Activated effector memory CD4-positive, alpha-beta T cell treated with Interleukin-2 at 50 U/mL for 16 hours (primary cell): ENCODE measurements around the gene RGS7.
"Not testable (repeated sequence)": the region's sequence is repeated elsewhere in the genome, so short reads cannot be mapped to it uniquely, and the experiment has no call there.

Source experiments
- DNase-seq: peaks from one replicate; pipeline ENCODE4 v3.0.0-alpha.2; 2020

The RGS7 gene

GRCh38 chr1:241130881-241131280 lies 226.1 kb downstream of the RGS7 start:
- DNase-seq = no peak

GRCh38 chr1:241129207-241129960 lies 227.6 kb downstream of the RGS7 start:
- DNase-seq = no peak

GRCh38 chr1:241125286-241125685 lies 231.7 kb downstream of the RGS7 start:
- no peak for DNase-seq

GRCh38 chr1:241118049-241118448 lies 239.0 kb downstream of the RGS7 start:
- DNase-seq = no peak

- no peak for DNase-seq
These were observed 241.2 kb downstream of the RGS7 start for GRCh38 chr1:241115784-241116183.

- no peak for DNase-seq
These were observed 242.2 kb downstream of the RGS7 start for GRCh38 chr1:241114699-241115233.

GRCh38 chr1:241113557-241113956 lies 243.4 kb downstream of the RGS7 start:
- DNase-seq = no peak

- DNase-seq = no peak
These were observed 248.0 kb downstream of the RGS7 start for GRCh38 chr1:241109039-241109438.

- DNase-seq = no peak
These were observed 251.9 kb downstream of the RGS7 start for GRCh38 chr1:241105147-241105546.

GRCh38 chr1:241102664-241103063 lies 254.3 kb downstream of the RGS7 start:
- DNase-seq = no peak

GRCh38 chr1:241101622-241102021 lies 255.4 kb downstream of the RGS7 start:
- DNase-seq = no peak

GRCh38 chr1:241097479-241097878 lies 259.5 kb downstream of the RGS7 start:
- no peak for DNase-seq

GRCh38 chr1:241096982-241097381 lies 260.0 kb downstream of the RGS7 start:
- DNase-seq = no peak

GRCh38 chr1:241095847-241096246 lies 261.2 kb downstream of the RGS7 start:
- no peak for DNase-seq

GRCh38 chr1:241090798-241091197 lies 266.2 kb downstream of the RGS7 start:
- DNase-seq = no peak

- not testable (repeated sequence) for DNase-seq
These were observed 267.9 kb downstream of the RGS7 start for GRCh38 chr1:241089066-241089465.

GRCh38 chr1:241088075-241088474 lies 268.9 kb downstream of the RGS7 start:
- DNase-seq = not testable (repeated sequence)

GRCh38 chr1:241086686-241087085 lies 270.3 kb downstream of the RGS7 start:
- DNase-seq = no peak

GRCh38 chr1:241083285-241083684 lies 273.7 kb downstream of the RGS7 start:
- no peak for DNase-seq

- DNase-seq = no peak
These were observed 275.5 kb downstream of the RGS7 start for GRCh38 chr1:241081473-241081872.

GRCh38 chr1:241079459-241079858 lies 277.5 kb downstream of the RGS7 start:
- DNase-seq = no peak

- DNase-seq = no peak
These were observed 278.0 kb downstream of the RGS7 start for GRCh38 chr1:241079047-241079446.

GRCh38 chr1:241077386-241078147 lies 279.4 kb downstream of the RGS7 start:
- no peak for DNase-seq

- no peak for DNase-seq
These were observed 282.5 kb downstream of the RGS7 start for GRCh38 chr1:241074507-241074906.
